Gastroesophageal sphincter (tissue), 3 donors: Measurements from ENCODE around the gene FOXK1.

Source experiments
- CTCF ChIP-seq, 4 experiments: fragments of 200-600 bp in 2 of 4; fragments of 450-650 bp in 2 of 4; sonication (generic) in 1 of 4; IDR thresholded peaks; one replicate each; pipeline ENCODE4 v1.5.1; 2017 to 2019; ENCODE audit warnings: antibody characterized with exemption in 4 of 4, mild to moderate bottlenecking in 2 of 4, moderate library complexity in 2 of 4
- EP300 ChIP-seq: sonication (generic); formaldehyde crosslinking; IDR thresholded peaks from one replicate; pipeline ENCODE4 v1.6.1; 2017; ENCODE audit warnings: antibody characterized with exemption, mild to moderate bottlenecking
- POLR2A ChIP-seq, 2 donors: fragments of 450-650 bp; IDR thresholded peaks; one replicate each; pipeline ENCODE4 v1.6.1; 2017; ENCODE audit warnings: antibody characterized with exemption in 2 of 2, mild to moderate bottlenecking in 2 of 2, moderate library complexity in 1 of 2
- POLR2AphosphoS5 ChIP-seq: sonication (generic); formaldehyde crosslinking; IDR thresholded peaks from one replicate; pipeline ENCODE4 v1.6.1; 2017; ENCODE audit warnings: antibody characterized with exemption

GRCh38 chr7:4809091-4809591, 127.0 kb downstream of the FOXK1 start:
- TF ChIP-seq CTCF (IDR thresholded peaks at IDR 0.05) (no peak), EP300 (no peak), POLR2A (IDR thresholded peaks at IDR 0.05) (no peak), POLR2AphosphoS5 (no peak)
